Stimulated activated naive B cell treated with anti-CD40 and anti-IgM and Interleukin-4, amounts not matched to agents 10 μg/mL and 1 μg/mL and 100 μg/mL, for 72 hours (primary cell): ENCODE measurements around the gene TARM1.
A peak's percentile ranks its signal among the peaks of the same experiment; 100 is the strongest.

ENCODE experiments used
- ATAC-seq, 2 donors: fragments of 150-1000 bp; cut with Tn5 transposase; replicated peaks; 2 replicates each; pipeline ENCODE4 v1.10.0; 2021; ENCODE audit warnings: moderate library complexity in 1 of 2
- DNase-seq: peaks from one replicate; pipeline ENCODE4 v3.0.0; 2021
- H3K27ac Mint-ChIP-seq: one replicate; pipeline ENCODE4 v1.8.0; 2022; ENCODE audit warnings: mild to moderate bottlenecking, mixed read lengths
- H3K27me3 Mint-ChIP-seq, 2 donors: one replicate each; pipeline ENCODE4 v1.8.0; 2022; ENCODE audit warnings: mixed read lengths in 2 of 2
- H3K36me3 Mint-ChIP-seq, 2 donors: one replicate each; pipeline ENCODE4 v1.8.0; 2022; ENCODE audit warnings: mixed read lengths in 2 of 2, mild to moderate bottlenecking in 1 of 2
- H3K4me1 Mint-ChIP-seq, 2 donors: one replicate each; pipeline ENCODE4 v1.8.0; 2022; ENCODE audit warnings: mixed read lengths in 2 of 2, mild to moderate bottlenecking in 1 of 2
- H3K4me3 Mint-ChIP-seq, 2 donors: one replicate each; pipeline ENCODE4 v1.8.0; 2022; ENCODE audit warnings: mild to moderate bottlenecking in 2 of 2, mixed read lengths in 2 of 2, moderate library complexity in 1 of 2
- H3K9me3 Mint-ChIP-seq, 2 donors: one replicate each; pipeline ENCODE4 v1.8.0; 2022; ENCODE audit warnings: mixed read lengths in 2 of 2, mild to moderate bottlenecking in 1 of 2

The TARM1 gene

GRCh38 chr19:54081032-54081431, at the start of gene TARM1:
TARM1 (minus strand) TSS chr19:54081365; CDS start chr19:54081340, 25 bp downstream.
- no peak for DNase-seq
- no peak within 1 kb of the TSS for H3K4me3 Mint-ChIP-seq
- H3K27ac Mint-ChIP-seq: peak within 1 kb of the TSS; percentile 84
- no peak for ATAC-seq
- peaks cover 0 to 8% of the 10 kb centered on the region in 2 donors for H3K27me3 Mint-ChIP-seq
- peaks cover 4 to 14% of the 10 kb centered on the region in 2 donors for H3K9me3 Mint-ChIP-seq
- H3K36me3 Mint-ChIP-seq: no peaks in the 10 kb centered on the region
- no peaks in the 10 kb centered on the region for H3K4me1 Mint-ChIP-seq

- Mint-ChIP-seq H3K9me3 (no peaks in the 10 kb centered on the region), H3K4me3 (no peak overlapping the region), H3K4me1 (peaks cover 0 to 2% of the 10 kb centered on the region in 2 donors), H3K27me3 (no peaks in the 10 kb centered on the region), H3K27ac (no peak overlapping the region), H3K36me3 (peaks cover 33 to 56% of the 10 kb centered on the region in 2 donors)
- DNase-seq (no peak), ATAC-seq (no peak)
Measured at GRCh38 chr19:54129617-54129996, 48.4 kb upstream of the TARM1 start.

- Mint-ChIP-seq H3K36me3 (peaks cover 31 to 53% of the 10 kb centered on the region in 2 donors), H3K4me1 (no peaks in the 10 kb centered on the region), H3K4me3 (no peak overlapping the region), H3K9me3 (no peaks in the 10 kb centered on the region), H3K27me3 (no peaks in the 10 kb centered on the region), H3K27ac (no peak overlapping the region)
- no peak for ATAC-seq
- no peak for DNase-seq
Measured at GRCh38 chr19:54128796-54129616, 47.8 kb upstream of the TARM1 start.

GRCh38 chr19:54128441-54128725, 47.2 kb upstream of the TARM1 start:
- H3K27ac Mint-ChIP-seq: no peak overlapping the region
- peaks cover 36 to 55% of the 10 kb centered on the region in 2 donors for H3K36me3 Mint-ChIP-seq
- H3K4me3 Mint-ChIP-seq: no peak overlapping the region
- ATAC-seq (no peak), DNase-seq (no peak)
- no peaks in the 10 kb centered on the region for H3K9me3 Mint-ChIP-seq
- no peaks in the 10 kb centered on the region for H3K4me1 Mint-ChIP-seq
- H3K27me3 Mint-ChIP-seq: no peaks in the 10 kb centered on the region

GRCh38 chr19:54127688-54128440, 46.7 kb upstream of the TARM1 start:
- Mint-ChIP-seq H3K4me1 (no peaks in the 10 kb centered on the region), H3K27ac (no peak overlapping the region)

GRCh38 chr19:54125713-54126112, 44.5 kb upstream of the TARM1 start:
- no peaks in the 10 kb centered on the region for H3K9me3 Mint-ChIP-seq
- no peak overlapping the region for H3K27ac Mint-ChIP-seq
- no peaks in the 10 kb centered on the region for H3K4me1 Mint-ChIP-seq
- no peaks in the 10 kb centered on the region for H3K27me3 Mint-ChIP-seq
- no peak overlapping the region for H3K4me3 Mint-ChIP-seq
- peaks cover 47 to 67% of the 10 kb centered on the region in 2 donors for H3K36me3 Mint-ChIP-seq
- DNase-seq (no peak), ATAC-seq (no peak)

More at GRCh38 chr19:54127688-54128440, 46.7 kb upstream of the TARM1 start:
- DNase-seq (no peak), ATAC-seq (no peak)
- Mint-ChIP-seq H3K27me3 (no peaks in the 10 kb centered on the region), H3K4me3 (no peak overlapping the region), H3K9me3 (no peaks in the 10 kb centered on the region), H3K36me3 (peaks cover 41 to 60% of the 10 kb centered on the region in 2 donors)

- no peaks in the 10 kb centered on the region for H3K27me3 Mint-ChIP-seq
- H3K4me3 Mint-ChIP-seq: no peak overlapping the region
- H3K36me3 Mint-ChIP-seq: peaks cover 55 to 73% of the 10 kb centered on the region in 2 donors
Measured at GRCh38 chr19:54124393-54124792, 43.2 kb upstream of the TARM1 start.

GRCh38 chr19:54123682-54124081, 42.5 kb upstream of the TARM1 start:
- H3K9me3 Mint-ChIP-seq: no peaks in the 10 kb centered on the region
- ATAC-seq (no peak), DNase-seq (no peak)
- H3K4me3 Mint-ChIP-seq: no peak overlapping the region
- H3K4me1 Mint-ChIP-seq: peaks cover 0 to 6% of the 10 kb centered on the region in 2 donors
- H3K36me3 Mint-ChIP-seq: peaks cover 54 to 67% of the 10 kb centered on the region in 2 donors
- no peaks in the 10 kb centered on the region for H3K27me3 Mint-ChIP-seq
- no peak overlapping the region for H3K27ac Mint-ChIP-seq

More at GRCh38 chr19:54124393-54124792, 43.2 kb upstream of the TARM1 start:
- H3K9me3 Mint-ChIP-seq: no peaks in the 10 kb centered on the region
- H3K4me1 Mint-ChIP-seq: peaks cover 0 to 6% of the 10 kb centered on the region in 2 donors
- DNase-seq (no peak), ATAC-seq (no peak)
- no peak overlapping the region for H3K27ac Mint-ChIP-seq

- Mint-ChIP-seq H3K4me3 (no peak overlapping the region), H3K4me1 (peaks cover 11 to 23% of the 10 kb centered on the region in 2 donors), H3K36me3 (peaks cover 47 to 62% of the 10 kb centered on the region in 2 donors), H3K27ac (no peak overlapping the region), H3K27me3 (no peaks in the 10 kb centered on the region), H3K9me3 (no peaks in the 10 kb centered on the region)
- ATAC-seq (no peak), DNase-seq (no peak)
Measured at GRCh38 chr19:54121259-54121658, 40.1 kb upstream of the TARM1 start.

GRCh38 chr19:54115109-54116063, 34.2 kb upstream of the TARM1 start, which contains the start of the genes PRPF31 and TFPT:
PRPF31 (plus strand) TSS chr19:54115754; CDS start chr19:54118279, 2,525 bp downstream.
TFPT (minus strand) TSS chr19:54115657; CDS start chr19:54115269, 388 bp downstream.
- Mint-ChIP-seq H3K36me3 (peaks cover 26 to 46% of the 10 kb centered on the region in 2 donors), H3K4me1 (peaks cover 24 to 47% of the 10 kb centered on the region in 2 donors), H3K27ac (peak within 1 kb of the TSS; percentile 95), H3K4me3 (peak within 1 kb of the TSS; percentile 87 to 93), H3K27me3 (no peaks in the 10 kb centered on the region), H3K9me3 (no peaks in the 10 kb centered on the region)
- peak; percentile 94 for DNase-seq
- ATAC-seq: peak; percentile 94

- H3K27me3 Mint-ChIP-seq: no peaks in the 10 kb centered on the region
- ATAC-seq: peak; percentile 38 to 47
- DNase-seq: no peak
- H3K4me1 Mint-ChIP-seq: peaks cover 26 to 46% of the 10 kb centered on the region in 2 donors
- H3K27ac Mint-ChIP-seq: peak overlapping the region; percentile 95
- H3K4me3 Mint-ChIP-seq: peak overlapping the region; percentile 87 to 93
- H3K36me3 Mint-ChIP-seq: peaks cover 22 to 47% of the 10 kb centered on the region in 2 donors
- H3K9me3 Mint-ChIP-seq: no peaks in the 10 kb centered on the region
Measured at GRCh38 chr19:54114340-54115108, 33.4 kb upstream of the TARM1 start.

- DNase-seq: no peak
- Mint-ChIP-seq H3K27me3 (no peaks in the 10 kb centered on the region), H3K36me3 (peaks cover 31 to 64% of the 10 kb centered on the region in 2 donors), H3K4me3 (no peak overlapping the region), H3K27ac (peak overlapping the region; percentile 37), H3K9me3 (no peaks in the 10 kb centered on the region), H3K4me1 (peaks cover 17 to 45% of the 10 kb centered on the region in 2 donors)
- no peak for ATAC-seq
Measured at GRCh38 chr19:54109651-54110050, 28.5 kb upstream of the TARM1 start.

- H3K9me3 Mint-ChIP-seq: no peaks in the 10 kb centered on the region
- peaks cover 28 to 54% of the 10 kb centered on the region in 2 donors for H3K36me3 Mint-ChIP-seq
- no peak overlapping the region for H3K4me3 Mint-ChIP-seq
- no peak for DNase-seq
- peaks cover 13 to 35% of the 10 kb centered on the region in 2 donors for H3K4me1 Mint-ChIP-seq
- peak overlapping the region; percentile 31 for H3K27ac Mint-ChIP-seq
- H3K27me3 Mint-ChIP-seq: no peaks in the 10 kb centered on the region
- no peak for ATAC-seq
Measured at GRCh38 chr19:54108496-54108895, 27.3 kb upstream of the TARM1 start.
